HEK293 (cell line): ENCODE measurements around the gene CPEB4.

Experiments used
- CTCF ChIA-PET: fragments of 350-600 bp; formaldehyde crosslinking; extraction: SDS; loops from one replicate; lab custom pipeline; 2021; ENCODE audit warnings: antibody characterized with exemption; lab: Yijun Ruan, JAX
- POLR2A ChIA-PET: fragments of 300-600 bp; formaldehyde crosslinking; extraction: SDS; loops from one replicate; lab custom pipeline; 2020; ENCODE audit warnings: antibody characterized with exemption, inconsistent platforms; lab: Yijun Ruan, JAX
- H3K27ac ChIP-seq: fragments of 200-500 bp; sonication (Bioruptor generic); 2 replicates; pipeline ENCODE4 v1.5.1; 2014; ENCODE audit warnings: low read depth, low read length, control low read depth, inconsistent platforms; ENCODE audit errors: extremely low read depth
- H3K36me3 ChIP-seq, 2 experiments: fragments of 200-500 bp in 1 of 2; sonication (Bioruptor generic) in 1 of 2; 1 replicate in 1 of 2; 2 replicates in 1 of 2; pipeline ENCODE4 v1.5.1; 2014 to 2017; ENCODE audit warnings: inconsistent platforms in 2 of 2, low read length in 2 of 2; ENCODE audit not compliant: control insufficient read depth in 2 of 2, insufficient read depth in 1 of 2
- H3K4me1 ChIP-seq: fragments of 200-500 bp; sonication (Bioruptor generic); 2 replicates; pipeline ENCODE4 v1.5.1; 2014; ENCODE audit warnings: mild to moderate bottlenecking, low read length, inconsistent platforms; ENCODE audit not compliant: control insufficient read depth, insufficient read depth
- H3K4me3 ChIP-seq: 2 replicates; pipeline ENCODE4 v1.5.1; 2011; ENCODE audit warnings: low read depth, mild to moderate bottlenecking, control low read depth, low read length, moderate library complexity
- H3K9me3 ChIP-seq: fragments of 200-500 bp; sonication (Bioruptor generic); 2 replicates; pipeline ENCODE4 v1.5.1; 2014; ENCODE audit warnings: low read depth, low read length, inconsistent platforms; ENCODE audit not compliant: control insufficient read depth, insufficient read depth
- ATF2 ChIP-seq: fragments of 450-650 bp; formaldehyde crosslinking; IDR thresholded peaks from 2 replicates; pipeline ENCODE4 v1.5.1; 2016; ENCODE audit warnings: missing biosample characterization, missing genetic modification characterization, low read depth
- CTCF ChIP-seq: fragments of 450-650 bp; formaldehyde crosslinking; IDR thresholded peaks from 2 replicates; pipeline ENCODE4 v1.5.1; 2016; ENCODE audit warnings: missing biosample characterization, missing genetic modification characterization
- HOXD13 ChIP-seq: sonication (generic); formaldehyde crosslinking; IDR thresholded peaks from 2 replicates; pipeline ENCODE4 v1.8.0; 2022; ENCODE audit warnings: missing genetic modification reagents, borderline replicate concordance
- ZBTB20 ChIP-seq: fragments of 450-650 bp; formaldehyde crosslinking; IDR thresholded peaks from 2 replicates; pipeline ENCODE4 v1.5.1; 2016; ENCODE audit warnings: missing biosample characterization, missing genetic modification characterization
- ZBTB21 ChIP-seq: fragments of 450-650 bp; formaldehyde crosslinking; IDR thresholded peaks from 2 replicates; pipeline ENCODE4 v1.5.1; 2017; ENCODE audit warnings: missing biosample characterization, missing genetic modification characterization
- ZEB2 ChIP-seq: fragments of 450-650 bp; formaldehyde crosslinking; IDR thresholded peaks from 2 replicates; pipeline ENCODE4 v1.5.1; 2016; ENCODE audit warnings: missing biosample characterization, missing genetic modification characterization
- ZFP37 ChIP-seq: fragments of 450-650 bp; formaldehyde crosslinking; IDR thresholded peaks from 2 replicates; pipeline ENCODE4 v1.5.1; 2016; ENCODE audit warnings: missing biosample characterization, missing genetic modification characterization
- ZNF169 ChIP-seq: fragments of 450-650 bp; formaldehyde crosslinking; IDR thresholded peaks from 2 replicates; pipeline ENCODE4 v1.5.1; 2016; ENCODE audit warnings: missing biosample characterization, missing genetic modification characterization
- ZNF2 ChIP-seq: fragments of 450-650 bp; formaldehyde crosslinking; IDR thresholded peaks from 2 replicates; pipeline ENCODE4 v1.5.1; 2016; ENCODE audit warnings: missing biosample characterization, missing genetic modification characterization
- ZNF211 ChIP-seq: fragments of 450-650 bp; formaldehyde crosslinking; IDR thresholded peaks from 2 replicates; pipeline ENCODE4 v1.5.1; 2016; ENCODE audit warnings: low read depth, missing biosample characterization, missing genetic modification characterization
- ZNF214 ChIP-seq: fragments of 450-650 bp; formaldehyde crosslinking; IDR thresholded peaks from 2 replicates; pipeline ENCODE4 v1.5.1; 2017; ENCODE audit warnings: missing biosample characterization, mild to moderate bottlenecking, missing genetic modification characterization, borderline replicate concordance
- ZNF292 ChIP-seq: fragments of 450-650 bp; formaldehyde crosslinking; IDR thresholded peaks from 2 replicates; pipeline ENCODE4 v1.5.1; 2016; ENCODE audit warnings: low read depth, missing biosample characterization, missing genetic modification characterization, borderline replicate concordance
- ZNF639 ChIP-seq: fragments of 450-650 bp; formaldehyde crosslinking; IDR thresholded peaks from 2 replicates; pipeline ENCODE4 v1.5.1; 2016; ENCODE audit warnings: missing biosample characterization, missing genetic modification characterization
- ZNF654 ChIP-seq: fragments of 450-650 bp; formaldehyde crosslinking; IDR thresholded peaks from 2 replicates; pipeline ENCODE4 v1.5.1; 2016; ENCODE audit warnings: low read depth, missing biosample characterization, missing genetic modification characterization
- ZNF830 ChIP-seq: fragments of 450-650 bp; IDR thresholded peaks from 2 replicates; pipeline ENCODE4 v1.5.0; 2018; ENCODE audit warnings: missing biosample characterization, missing genetic modification characterization, low read depth, mild to moderate bottlenecking, moderate library complexity
- TF ChIP-seq, protein P1 (sequence below): fragments of 450-650 bp; formaldehyde crosslinking; IDR thresholded peaks from 2 replicates; pipeline ENCODE4 v1.5.1; 2017; ENCODE audit warnings: missing biosample characterization, missing genetic modification characterization
- TF ChIP-seq, protein P2 (sequence below): fragments of 450-650 bp; formaldehyde crosslinking; IDR thresholded peaks from 2 replicates; pipeline ENCODE4 v1.5.1; 2016; ENCODE audit warnings: missing biosample characterization, missing genetic modification characterization
- TF ChIP-seq, protein P3 (sequence below): sonication (generic); formaldehyde crosslinking; IDR thresholded peaks from 2 replicates; pipeline ENCODE4 v1.8.1; 2022; ENCODE audit warnings: mild to moderate bottlenecking, moderate library complexity, missing genetic modification reagents

Gene CPEB4

DNA sequence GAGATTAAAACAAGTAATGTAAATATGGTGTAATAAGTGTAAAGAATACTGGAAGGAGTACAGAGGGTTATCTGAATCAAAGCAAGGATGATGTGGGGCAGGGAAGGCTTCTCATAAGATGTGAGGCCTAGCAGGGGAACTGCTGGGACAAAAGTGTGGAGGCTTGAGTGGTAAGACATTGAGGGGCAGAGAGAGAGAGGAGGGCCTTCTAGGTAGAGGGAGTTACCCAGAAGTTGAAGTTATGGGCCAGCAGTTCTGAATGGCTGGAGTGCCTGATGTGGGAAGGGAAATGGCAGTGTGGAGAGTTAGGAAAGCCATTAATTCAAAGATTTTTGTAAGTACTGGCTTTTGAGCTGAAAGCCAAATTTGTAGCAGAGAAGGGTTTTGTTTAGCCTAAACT lies 36.8 kb downstream of the CPEB4 start (continued):
- TF ChIP-seq, protein P1, sequence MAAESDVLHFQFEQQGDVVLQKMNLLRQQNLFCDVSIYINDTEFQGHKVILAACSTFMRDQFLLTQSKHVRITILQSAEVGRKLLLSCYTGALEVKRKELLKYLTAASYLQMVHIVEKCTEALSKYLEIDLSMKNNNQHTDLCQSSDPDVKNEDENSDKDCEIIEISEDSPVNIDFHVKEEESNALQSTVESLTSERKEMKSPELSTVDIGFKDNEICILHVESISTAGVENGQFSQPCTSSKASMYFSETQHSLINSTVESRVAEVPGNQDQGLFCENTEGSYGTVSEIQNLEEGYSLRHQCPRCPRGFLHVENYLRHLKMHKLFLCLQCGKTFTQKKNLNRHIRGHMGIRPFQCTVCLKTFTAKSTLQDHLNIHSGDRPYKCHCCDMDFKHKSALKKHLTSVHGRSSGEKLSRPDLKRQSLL: no peak
- TF ChIP-seq ATF2 (tag by site-specific recombination) (no peak), ZEB2 (tag by site-specific recombination) (no peak), ZNF292 (tag by site-specific recombination) (no peak), ZNF169 (tag by site-specific recombination) (no peak), ZBTB20 (no peak), ZNF214 (tag by site-specific recombination) (no peak)
- TF ChIP-seq, protein P2, sequence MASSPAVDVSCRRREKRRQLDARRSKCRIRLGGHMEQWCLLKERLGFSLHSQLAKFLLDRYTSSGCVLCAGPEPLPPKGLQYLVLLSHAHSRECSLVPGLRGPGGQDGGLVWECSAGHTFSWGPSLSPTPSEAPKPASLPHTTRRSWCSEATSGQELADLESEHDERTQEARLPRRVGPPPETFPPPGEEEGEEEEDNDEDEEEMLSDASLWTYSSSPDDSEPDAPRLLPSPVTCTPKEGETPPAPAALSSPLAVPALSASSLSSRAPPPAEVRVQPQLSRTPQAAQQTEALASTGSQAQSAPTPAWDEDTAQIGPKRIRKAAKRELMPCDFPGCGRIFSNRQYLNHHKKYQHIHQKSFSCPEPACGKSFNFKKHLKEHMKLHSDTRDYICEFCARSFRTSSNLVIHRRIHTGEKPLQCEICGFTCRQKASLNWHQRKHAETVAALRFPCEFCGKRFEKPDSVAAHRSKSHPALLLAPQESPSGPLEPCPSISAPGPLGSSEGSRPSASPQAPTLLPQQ (tag by site-specific recombination): no peak

- POLR2A ChIA-PET: no interaction called here
- TF ChIP-seq HOXD13 (CRISPR knock-in tag): no peak
- 0 out of 2 replicates have a peak, but pooled peaks have one; percentile 21 for TF ChIP-seq ZFP37
- peak; percentile 47; the same call in 1 of the 2 replicates for TF ChIP-seq ZNF2 (tag by site-specific recombination)
- TF ChIP-seq CTCF (tag by site-specific recombination): 0 out of 2 replicates have a peak, but pooled peaks have one; percentile 24
- TF ChIP-seq ZNF654 (tag by site-specific recombination): peak; percentile 30; the same call in 1 of the 2 replicates
- TF ChIP-seq ZBTB21 (tag by site-specific recombination): no peak
- no peak for TF ChIP-seq ZNF639
- TF ChIP-seq ZNF830 (tag by site-specific recombination): no peak
- no peak for TF ChIP-seq ZNF211
- TF ChIP-seq, protein P3, sequence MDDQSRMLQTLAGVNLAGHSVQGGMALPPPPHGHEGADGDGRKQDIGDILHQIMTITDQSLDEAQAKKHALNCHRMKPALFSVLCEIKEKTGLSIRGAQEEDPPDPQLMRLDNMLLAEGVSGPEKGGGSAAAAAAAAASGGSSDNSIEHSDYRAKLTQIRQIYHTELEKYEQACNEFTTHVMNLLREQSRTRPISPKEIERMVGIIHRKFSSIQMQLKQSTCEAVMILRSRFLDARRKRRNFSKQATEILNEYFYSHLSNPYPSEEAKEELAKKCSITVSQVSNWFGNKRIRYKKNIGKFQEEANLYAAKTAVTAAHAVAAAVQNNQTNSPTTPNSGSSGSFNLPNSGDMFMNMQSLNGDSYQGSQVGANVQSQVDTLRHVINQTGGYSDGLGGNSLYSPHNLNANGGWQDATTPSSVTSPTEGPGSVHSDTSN (CRISPR knock-in tag): no peak
- Histone ChIP-seq H3K36me3 (no peaks in the 10 kb centered on the region; a peak in 1 of 3 replicates), H3K27ac (no peak overlapping the region), H3K4me1 (peaks cover 31% of the 10 kb centered on the region), H3K4me3 (no peak overlapping the region), H3K9me3 (no peaks in the 10 kb centered on the region)
- CTCF ChIA-PET: interaction anchor here (0.5 to 4.3 kb wide), 41 partner anchors 9 to 863 kb away, joined by 3 to 43 read pairs (median 4); no protein-coding TSS in a partner anchor
Observed at GRCh38 chr5:173925449-173926071, 37.4 kb downstream of the CPEB4 start.
